ENCODE data around the gene C1orf167. TPM values are rescaled to one million over a fixed set of nuclear protein-coding genes. Genes with fewer than 3 reads are reported as not detected.
"Not testable (repeated sequence)": the region's sequence is repeated elsewhere in the genome, so short reads cannot be mapped to it uniquely, and the experiment has no call there.

C1orf167 gene
- total RNA-seq, 2 experiments from 2014 or later: not detected

DNA sequence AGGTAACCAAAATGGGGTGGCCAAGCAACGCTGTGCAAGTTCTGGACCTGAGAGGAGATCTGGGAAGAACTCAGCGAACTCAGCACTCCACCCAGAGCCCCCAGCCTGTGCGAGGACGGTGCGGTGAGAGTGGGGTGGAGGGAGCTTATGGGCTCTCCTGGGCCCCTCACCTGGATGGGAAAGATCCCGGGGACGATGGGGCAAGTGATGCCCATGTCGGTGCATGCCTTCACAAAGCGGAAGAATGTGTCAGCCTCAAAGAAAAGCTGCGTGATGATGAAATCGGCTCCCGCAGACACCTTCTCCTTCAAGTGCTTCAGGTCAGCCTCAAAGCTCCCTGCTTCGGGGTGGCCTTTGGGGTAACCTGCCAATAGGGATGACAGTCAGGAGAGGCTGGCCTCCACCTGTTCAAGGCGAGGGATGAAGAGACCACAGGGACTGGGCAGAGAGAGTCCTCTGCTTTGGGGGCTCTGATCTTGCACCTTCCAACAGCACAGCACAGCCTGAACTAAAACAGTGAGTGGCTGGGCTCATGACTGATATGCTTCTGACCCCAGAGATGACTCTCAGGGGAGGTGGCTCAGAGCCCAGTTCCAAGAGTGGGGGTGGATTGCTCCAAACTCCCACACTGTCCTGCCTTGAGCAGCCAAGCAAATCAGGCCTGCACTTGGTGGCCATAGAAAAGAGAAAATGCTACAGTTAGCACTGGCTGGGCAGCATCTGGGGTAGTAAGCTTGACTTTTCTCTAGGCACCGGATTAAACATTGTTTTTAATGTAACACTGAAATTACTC is 34.2 kb downstream of the C1orf167 start:
- POLR2A ChIA-PET: interaction anchor here (0.7 to 1.1 kb wide), 2 partner anchors 10 to 480 kb away, joined by 3 to 4 read pairs; partner anchors contain the start of genes CLCN6 and MTHFR
- Mint-ChIP-seq H3K4me1 (no peaks in the 10 kb centered on the region), H3K9me3 (no peaks in the 10 kb centered on the region), H3K4me3 (no peak overlapping the region), H3K27ac (no peak overlapping the region), H3K36me3 (peaks cover 32% of the 10 kb centered on the region), H3K27me3 (no peaks in the 10 kb centered on the region)
- DNase-seq (no peak), ATAC-seq (ENCODE audit: low read depth) (no peak)

DNA sequence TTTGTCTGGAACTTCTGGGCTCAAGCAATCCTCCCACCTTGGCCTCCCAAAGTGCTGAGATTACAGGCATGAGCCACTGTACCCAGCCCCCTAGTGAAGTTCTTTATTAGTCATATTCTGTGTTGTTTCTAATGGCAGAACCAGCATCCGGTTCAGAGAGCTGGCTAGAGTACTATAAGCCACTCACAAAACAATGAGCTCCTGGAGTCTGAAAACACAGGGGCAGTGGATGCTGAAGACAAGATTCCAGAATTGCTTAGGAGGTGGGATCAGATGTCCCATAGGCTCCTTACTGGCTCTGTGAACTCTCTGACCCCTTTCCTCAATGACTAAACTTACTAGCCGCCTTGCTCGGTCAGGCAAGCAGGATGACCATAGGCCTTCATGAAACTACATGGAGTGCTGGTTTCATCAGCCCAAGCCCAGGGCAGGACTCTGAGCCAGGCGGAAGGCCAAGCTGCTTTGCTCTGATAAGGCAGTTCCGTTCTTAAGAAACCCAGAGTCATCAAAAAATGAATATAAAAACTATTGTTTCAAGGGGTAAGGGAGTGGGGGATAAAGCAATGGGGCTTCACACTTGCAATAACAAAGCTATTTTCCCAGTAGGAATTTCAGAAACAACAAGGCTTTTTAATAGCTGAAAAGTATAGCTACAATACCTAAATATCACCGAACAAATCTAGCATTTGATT is 35.7 kb downstream of the C1orf167 start:
- Mint-ChIP-seq H3K4me1 (peaks cover 6% of the 10 kb centered on the region), H3K9me3 (no peaks in the 10 kb centered on the region), H3K27ac (no peak overlapping the region), H3K27me3 (no peaks in the 10 kb centered on the region), H3K36me3 (peaks cover 27% of the 10 kb centered on the region), H3K4me3 (no peak overlapping the region)
- POLR2A ChIA-PET: interaction anchor here (1.5 kb wide), 1 partner anchor 133 kb away, joined by 5 read pairs; the partner anchor contains the start of gene FBXO6
- DNase-seq (no peak), ATAC-seq (ENCODE audit: low read depth) (no peak)

DNA sequence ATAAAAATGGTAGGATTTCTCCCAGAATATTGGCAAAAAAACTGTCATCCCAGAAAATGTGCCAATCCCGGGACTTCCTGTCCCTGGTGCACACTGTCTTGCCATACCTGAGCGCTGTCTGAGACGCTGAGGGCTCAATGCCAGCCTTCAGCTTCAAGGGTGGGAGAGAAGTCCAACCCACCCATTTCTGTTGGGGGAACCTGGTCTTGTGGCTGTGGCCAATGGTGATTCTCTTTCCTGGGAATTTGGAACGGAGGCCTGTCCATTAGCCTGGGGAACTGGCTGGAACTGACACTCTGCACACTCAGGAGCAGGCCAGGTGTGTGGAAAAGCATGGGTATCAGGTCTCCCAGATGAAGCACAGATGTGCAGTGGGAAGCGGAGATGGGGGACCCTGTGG is 37.1 kb downstream of the C1orf167 start:
- no peaks in the 10 kb centered on the region for H3K27me3 Mint-ChIP-seq
- no peaks in the 10 kb centered on the region for H3K9me3 Mint-ChIP-seq
- POLR2A ChIA-PET: no interaction called here
- DNase-seq (no peak), ATAC-seq (ENCODE audit: low read depth) (no peak)
- peaks cover 17% of the 10 kb centered on the region for H3K4me1 Mint-ChIP-seq
- no peak overlapping the region for H3K4me3 Mint-ChIP-seq
- no peak overlapping the region for H3K27ac Mint-ChIP-seq
- H3K36me3 Mint-ChIP-seq: peaks cover 25% of the 10 kb centered on the region

DNA sequence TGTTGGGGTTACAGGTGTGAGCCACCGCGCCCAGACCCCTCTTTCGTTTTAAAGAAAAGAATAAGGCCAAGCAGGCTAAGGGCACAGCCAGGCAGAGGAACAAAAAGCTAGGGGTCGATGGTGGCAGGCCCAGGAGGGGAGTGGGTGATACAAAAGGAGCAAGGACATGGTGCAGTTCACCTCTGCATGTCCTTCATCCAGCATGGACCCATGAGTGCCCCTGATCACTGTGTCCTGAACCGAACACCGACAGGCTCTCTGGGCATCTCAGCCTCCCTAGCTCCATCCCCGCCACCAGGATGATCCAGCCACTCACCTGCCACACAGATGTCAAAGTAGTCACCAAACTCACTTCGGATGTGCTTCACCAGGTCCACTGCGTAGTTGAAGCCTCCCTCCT is 37.9 kb downstream of the C1orf167 start:
- Mint-ChIP-seq H3K27ac (no peak overlapping the region), H3K4me1 (peaks cover 23% of the 10 kb centered on the region), H3K9me3 (no peaks in the 10 kb centered on the region), H3K36me3 (peaks cover 22% of the 10 kb centered on the region), H3K4me3 (no peak overlapping the region), H3K27me3 (no peaks in the 10 kb centered on the region)
- POLR2A ChIA-PET: no interaction called here
- ATAC-seq (ENCODE audit: low read depth) (no peak), DNase-seq (no peak)

DNA sequence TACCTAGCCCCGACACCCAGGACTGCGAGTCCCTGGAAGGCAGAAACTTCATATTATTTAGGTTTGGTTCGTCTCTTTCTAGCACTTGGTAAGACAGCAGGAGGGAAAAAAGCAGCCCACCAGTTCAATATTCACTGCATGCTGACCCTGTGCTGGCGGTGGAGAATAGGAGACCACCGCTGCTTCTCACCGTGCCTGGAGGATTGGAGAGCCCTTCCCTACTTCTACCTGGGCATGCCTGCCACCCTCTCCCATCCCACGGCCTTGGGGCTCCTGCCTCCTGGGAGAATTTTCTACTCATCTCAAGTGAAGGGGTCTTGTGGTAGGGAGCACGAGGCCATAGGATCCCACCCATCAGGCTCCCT is 38.4 kb downstream of the C1orf167 start:
- DNase-seq (no peak), ATAC-seq (ENCODE audit: low read depth) (no peak)
- H3K27ac Mint-ChIP-seq: no peak overlapping the region
- POLR2A ChIA-PET: no interaction called here
- H3K4me1 Mint-ChIP-seq: peaks cover 23% of the 10 kb centered on the region
- H3K36me3 Mint-ChIP-seq: peaks cover 20% of the 10 kb centered on the region
- no peaks in the 10 kb centered on the region for H3K27me3 Mint-ChIP-seq
- no peaks in the 10 kb centered on the region for H3K9me3 Mint-ChIP-seq
- no peak overlapping the region for H3K4me3 Mint-ChIP-seq

DNA sequence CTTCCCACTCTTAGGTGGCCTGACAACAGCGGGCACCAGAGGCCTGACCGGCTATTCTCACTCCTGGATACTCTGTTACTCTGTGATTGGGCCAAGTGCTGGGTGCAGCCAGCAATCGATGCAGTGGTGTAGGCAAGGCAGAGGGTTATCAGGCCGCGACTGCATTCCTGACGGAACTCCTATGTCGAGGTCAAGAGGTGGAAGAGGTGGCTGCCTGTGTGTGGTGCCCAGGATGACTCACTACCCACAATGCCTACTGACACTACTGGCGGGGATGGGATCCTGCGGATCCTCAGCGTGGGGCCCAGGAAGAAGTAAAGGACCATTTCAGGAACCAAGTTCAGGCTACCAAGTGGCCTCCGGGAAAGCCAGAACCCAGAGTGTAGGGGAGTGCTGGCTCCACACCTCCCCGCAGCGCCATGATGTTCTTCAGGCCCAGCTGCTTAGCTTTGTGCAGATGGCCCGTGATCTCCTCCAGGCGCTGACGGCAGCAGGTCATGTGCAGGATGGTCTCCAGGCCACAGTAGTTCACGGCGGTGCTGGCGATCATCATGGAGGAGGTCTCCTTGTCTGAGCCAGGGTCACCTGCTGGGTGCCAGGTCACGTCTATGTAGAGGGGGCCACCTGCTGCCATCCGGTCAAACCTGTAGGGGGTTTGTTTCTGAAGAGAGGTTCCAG is 38.9 kb downstream of the C1orf167 start:
- Mint-ChIP-seq H3K9me3 (no peaks in the 10 kb centered on the region), H3K36me3 (peaks cover 19% of the 10 kb centered on the region), H3K27ac (no peak overlapping the region), H3K4me3 (peak overlapping the region; percentile 20), H3K27me3 (no peaks in the 10 kb centered on the region), H3K4me1 (peaks cover 24% of the 10 kb centered on the region)
- POLR2A ChIA-PET: no interaction called here
- ATAC-seq (ENCODE audit: low read depth) (no peak), DNase-seq (no peak)

DNA sequence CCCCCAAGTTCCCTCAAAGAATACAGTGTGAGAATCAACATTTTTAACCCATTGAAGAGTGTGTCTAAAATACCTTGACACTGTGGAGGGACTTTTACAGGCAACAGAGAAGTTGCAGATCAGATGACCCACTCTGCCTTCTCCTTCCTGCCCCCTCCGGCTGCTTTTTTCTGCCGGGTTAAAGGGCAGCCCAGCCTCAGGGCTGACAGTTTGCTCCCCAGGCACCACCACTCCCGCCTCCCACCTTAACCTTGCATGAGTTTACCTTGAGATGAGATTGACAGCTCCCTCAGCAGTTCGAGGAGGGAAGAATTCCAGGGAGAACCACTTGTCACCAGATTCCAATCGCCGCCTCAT is 40.6 kb downstream of the C1orf167 start:
- POLR2A ChIA-PET: interaction anchor here (0.6 to 3.2 kb wide), 8 partner anchors 16 to 139 kb away, joined by 3 to 58 read pairs (median 4); partner anchors contain the start of gene FBXO6
- H3K36me3 Mint-ChIP-seq: peaks cover 22% of the 10 kb centered on the region
- H3K27ac Mint-ChIP-seq: peak overlapping the region; percentile 90
- ATAC-seq (ENCODE audit: low read depth): no peak
- H3K4me3 Mint-ChIP-seq: peak overlapping the region; percentile 99
- no peaks in the 10 kb centered on the region for H3K27me3 Mint-ChIP-seq
- H3K4me1 Mint-ChIP-seq: peaks cover 38% of the 10 kb centered on the region
- no peaks in the 10 kb centered on the region for H3K9me3 Mint-ChIP-seq
- peak; percentile 46 for DNase-seq

DNA sequence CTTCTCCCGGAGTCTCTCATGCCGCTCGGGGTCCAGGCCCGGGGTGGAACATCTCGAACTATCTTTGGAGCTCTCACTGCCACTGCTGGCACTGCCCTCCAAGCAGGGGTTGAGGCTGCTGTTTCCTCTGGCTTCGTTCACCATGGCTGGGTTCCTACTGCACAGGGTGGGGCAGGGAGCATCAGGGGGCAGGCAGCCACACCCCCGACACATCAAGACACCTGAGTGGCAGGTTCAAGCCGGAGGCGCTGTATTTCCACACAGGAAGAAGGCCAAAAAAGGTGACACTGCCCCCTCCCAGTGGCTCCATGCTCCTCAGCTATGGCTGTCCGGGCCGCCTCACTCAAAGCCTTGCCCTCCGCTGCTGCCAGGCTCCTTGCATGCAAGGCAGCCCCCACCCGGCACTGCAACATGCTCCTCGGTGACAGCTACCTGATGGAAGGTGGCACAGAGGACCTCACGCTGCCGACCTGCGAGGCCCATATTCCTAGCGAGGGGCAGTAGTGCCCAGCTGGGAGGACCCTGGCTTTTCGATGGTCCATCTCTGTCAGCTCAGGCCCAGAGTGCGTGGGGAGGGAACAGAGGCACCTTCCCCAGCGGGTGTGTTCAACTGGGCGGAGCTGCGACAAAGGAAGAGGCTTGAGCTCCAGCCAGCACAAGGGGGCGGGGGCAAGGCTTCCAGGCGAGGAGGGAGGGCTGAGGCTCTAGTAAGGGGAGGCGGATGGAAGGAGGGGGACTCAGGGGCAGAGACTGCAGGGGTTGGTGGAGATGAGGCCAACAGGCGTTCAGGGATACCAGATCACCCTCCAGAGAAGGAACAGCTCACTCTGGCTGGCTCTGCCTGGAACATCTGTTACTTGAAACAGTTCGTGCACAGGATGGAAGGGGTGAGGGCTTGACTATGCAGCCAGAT is 41.2 kb downstream of the C1orf167 start:
- Mint-ChIP-seq H3K4me1 (peaks cover 42% of the 10 kb centered on the region), H3K27me3 (no peaks in the 10 kb centered on the region), H3K36me3 (peaks cover 24% of the 10 kb centered on the region), H3K4me3 (peak overlapping the region; percentile 99), H3K9me3 (no peaks in the 10 kb centered on the region), H3K27ac (peak overlapping the region; percentile 90)
- peak; percentile 59 for ATAC-seq (ENCODE audit: low read depth)
- POLR2A ChIA-PET: interaction anchor here (0.6 to 3.2 kb wide), 15 partner anchors 10 to 831 kb away, joined by 3 to 58 read pairs (median 3); partner anchors contain the start of genes AGTRAP, FBXO6 and MTOR
- DNase-seq: peak; percentile 81

DNA sequence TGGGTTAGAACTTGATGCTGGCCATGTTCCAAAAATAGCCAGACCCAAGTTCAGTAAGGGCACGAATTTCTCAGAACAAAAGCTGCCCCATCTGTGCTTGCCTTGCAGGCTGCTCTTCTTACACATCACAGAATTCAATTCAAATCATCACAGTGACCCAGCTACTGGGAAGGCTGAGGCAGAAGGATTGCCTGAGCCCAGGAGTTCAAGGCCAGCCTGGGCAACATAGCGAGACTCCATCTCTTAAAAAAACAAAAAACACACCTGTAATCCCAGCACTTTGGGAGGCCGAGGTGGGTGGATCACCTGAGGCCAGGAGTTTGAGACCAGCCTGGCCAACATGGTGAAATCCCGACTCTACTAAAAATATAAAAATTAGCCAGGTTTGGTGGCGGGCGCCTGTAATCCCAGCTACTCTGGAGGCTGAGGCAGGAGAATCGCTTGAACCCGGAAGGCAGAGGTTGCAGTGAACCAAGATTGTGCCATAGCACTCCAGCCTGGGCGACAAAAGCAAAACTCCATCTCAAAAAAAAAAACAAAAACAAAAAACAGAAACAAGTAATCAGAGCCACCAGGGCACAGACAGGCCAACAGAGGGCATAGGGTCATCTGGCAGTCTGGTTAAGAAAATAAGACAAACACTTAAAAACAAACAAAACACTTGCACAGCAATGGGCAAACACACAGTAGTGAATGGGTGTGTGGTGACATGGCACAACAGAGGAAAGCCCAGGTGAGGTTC is 42.1 kb downstream of the C1orf167 start:
- not testable (repeated sequence) for ATAC-seq (ENCODE audit: low read depth); H3K27me3 Mint-ChIP-seq; DNase-seq; H3K9me3 Mint-ChIP-seq
- Mint-ChIP-seq H3K36me3 (peaks cover 23% of the 10 kb centered on the region), H3K4me1 (peaks cover 44% of the 10 kb centered on the region), H3K4me3 (peak overlapping the region; percentile 99), H3K27ac (peak overlapping the region; percentile 90)
- POLR2A ChIA-PET: interaction anchor here (0.6 to 3.2 kb wide), 14 partner anchors 11 to 830 kb away, joined by 3 to 58 read pairs (median 3); partner anchors contain the start of genes AGTRAP, FBXO6 and MTOR

DNA sequence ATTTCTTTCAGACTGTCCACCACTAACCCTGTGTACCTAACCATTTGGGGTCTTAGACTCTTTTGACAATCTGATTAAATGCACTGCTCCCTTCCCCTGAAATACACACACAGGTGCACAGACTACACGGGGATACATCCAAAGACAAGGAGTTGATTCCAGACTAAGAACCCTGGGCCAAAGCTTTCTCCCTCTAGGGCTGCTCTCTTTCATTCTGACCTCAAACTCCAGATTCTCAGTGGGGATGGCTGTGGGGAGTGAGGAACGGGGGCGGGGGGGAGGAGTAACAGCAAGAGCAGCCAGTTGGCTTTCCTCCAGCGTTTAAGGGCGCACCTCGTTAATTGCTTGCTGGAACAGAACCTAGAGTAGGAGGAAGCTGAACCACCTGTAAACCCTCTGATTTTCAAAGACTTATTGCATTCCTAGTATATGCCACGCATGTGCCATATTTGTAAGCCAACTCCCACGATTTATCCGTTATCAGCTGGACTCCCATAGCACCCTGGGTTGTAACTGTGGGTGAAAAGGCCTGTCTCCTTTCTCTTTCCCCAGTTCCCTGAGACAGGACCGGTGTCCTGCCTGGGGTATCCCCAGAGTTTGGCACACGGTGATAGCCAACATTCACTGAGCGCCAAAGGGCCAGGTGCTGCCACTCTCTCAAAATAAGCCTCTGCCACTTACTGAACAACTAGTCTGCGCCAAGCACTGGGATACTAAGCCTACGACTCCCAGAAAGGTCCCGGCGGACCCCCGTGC is 42.9 kb downstream of the C1orf167 start:
- H3K36me3 Mint-ChIP-seq: peaks cover 20% of the 10 kb centered on the region
- no peaks in the 10 kb centered on the region for H3K9me3 Mint-ChIP-seq
- H3K27me3 Mint-ChIP-seq: no peaks in the 10 kb centered on the region
- POLR2A ChIA-PET: interaction anchor here (0.8 to 3.2 kb wide), 3 partner anchors 16 to 104 kb away, joined by 3 to 58 read pairs (median 5); no protein-coding TSS in a partner anchor
- DNase-seq: no peak
- peak overlapping the region; percentile 99 for H3K4me3 Mint-ChIP-seq
- ATAC-seq (ENCODE audit: low read depth): no peak
- peak overlapping the region; percentile 98 for H3K27ac Mint-ChIP-seq
- H3K4me1 Mint-ChIP-seq: peaks cover 47% of the 10 kb centered on the region

DNA sequence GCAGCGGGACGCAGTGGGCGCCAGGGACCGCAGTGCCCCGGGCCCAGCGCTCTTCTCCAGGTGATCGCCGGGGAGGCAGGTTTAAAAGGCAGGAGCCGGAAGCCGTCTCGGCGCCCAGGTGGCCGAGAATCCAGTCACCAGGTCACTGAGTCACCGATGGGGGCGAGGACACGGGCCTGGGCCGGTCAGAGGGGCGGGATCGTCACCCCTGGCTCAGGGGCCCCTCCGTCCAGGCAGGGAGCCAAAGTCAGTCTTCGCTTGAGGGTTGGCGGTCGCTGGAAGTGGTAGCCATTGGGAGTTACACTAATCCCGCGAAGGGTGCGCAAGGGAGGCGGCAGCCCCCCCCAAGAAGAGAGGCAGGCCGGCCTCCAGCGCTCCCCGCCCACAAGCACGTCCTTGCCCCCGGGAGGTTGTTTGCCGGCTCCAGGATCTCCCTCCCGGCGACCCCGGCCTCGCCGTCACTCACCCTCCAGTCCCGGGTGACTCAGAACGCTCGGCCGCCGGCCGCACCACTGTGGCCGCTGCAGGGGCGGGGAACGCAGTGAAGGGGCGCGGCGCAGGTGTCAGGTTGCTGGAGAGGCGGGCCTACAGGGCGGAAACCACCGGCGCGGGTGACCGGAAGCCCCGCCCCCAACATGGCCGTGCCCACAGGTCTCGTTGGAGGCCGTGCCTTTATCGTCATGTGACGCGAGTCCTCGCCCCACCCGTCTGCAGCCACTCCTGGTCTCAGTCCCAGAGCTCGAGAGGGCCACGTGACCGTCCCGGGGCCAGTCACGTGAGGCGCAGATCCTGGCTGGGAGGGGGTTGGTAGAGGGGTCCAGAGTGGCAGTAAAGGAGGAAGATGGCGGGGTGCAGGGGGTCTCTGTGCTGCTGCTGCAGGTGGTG is 43.7 kb downstream of the C1orf167 start, which contains the start of the genes CLCN6 and MTHFR:
Gene CLCN6, plus strand, starts transcription at position 770 of the 885 bp plus-strand sequence. Its CDS starts 72 bp downstream, at position 842.
Gene MTHFR, minus strand, starts transcription at position 543 of the 885 bp plus-strand sequence. CDS start 2,848 bp downstream, outside the sequence.
- Mint-ChIP-seq H3K36me3 (peaks cover 17% of the 10 kb centered on the region), H3K27me3 (no peaks in the 10 kb centered on the region), H3K9me3 (no peaks in the 10 kb centered on the region), H3K27ac (peak within 1 kb of the TSS; percentile 98), H3K4me1 (peaks cover 51% of the 10 kb centered on the region), H3K4me3 (peak within 1 kb of the TSS; percentile 99)
- POLR2A ChIA-PET: interaction anchor here (0.5 to 3.2 kb wide), 13 partner anchors 9 to 1618 kb away, joined by 3 to 67 read pairs (median 4); partner anchors contain the start of genes FBXO6 and MFN2
- peak; percentile 80 for ATAC-seq (ENCODE audit: low read depth)
- DNase-seq: peak; percentile 99

Measured in activated naive CD8-positive, alpha-beta T cell treated with anti-CD3 and anti-CD28 coated beads, Interleukin-2, amount 10 ng/mL, durations not matched to agents 7 days and 5 days (primary cell).